ENCODE data around the gene TAS2R8.
A peak's percentile ranks its signal among the peaks of the same experiment; 100 is the strongest.
"Not testable (repeated sequence)": the region's sequence is repeated elsewhere in the genome, so short reads cannot be mapped to it uniquely, and the experiment has no call there.

The TAS2R8 gene

DNA sequence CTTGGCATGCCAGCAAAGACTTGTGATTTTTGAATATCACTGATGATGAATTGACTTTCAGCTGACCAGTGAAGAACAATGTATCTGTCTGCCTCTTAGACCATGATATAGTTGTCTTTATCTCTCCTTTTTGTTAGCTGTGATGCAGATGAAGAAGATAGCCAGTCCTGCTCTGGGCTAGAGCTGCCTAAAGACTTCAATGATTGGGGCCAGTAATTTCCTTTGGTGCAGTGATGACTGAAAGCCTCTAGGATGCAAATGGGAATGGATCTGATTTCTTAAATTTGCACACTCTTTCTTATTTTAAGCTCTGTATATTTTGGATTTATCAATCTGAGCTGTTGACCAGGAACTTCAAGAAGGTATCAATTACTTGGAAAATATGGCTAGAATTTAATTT is 3.0 kb upstream of the TAS2R8 start, which contains the start of gene TAS2R9:
Gene TAS2R9 (minus strand): TSS at position 101 of the 400 bp plus-strand sequence. CDS start 93 bp downstream, at position 8.
- no peak within 1 kb of the TSS for H3K27ac ChIP-seq (ENCODE audit: low read length)
- peaks cover 9% of the 10 kb centered on the region for H3K4me1 ChIP-seq (ENCODE audit: control insufficient read depth, low read depth, low read length)
- H3K4me3 ChIP-seq (ENCODE audit: low read length), result no peak within 1 kb of the TSS
- H3K27me3 ChIP-seq (ENCODE audit: control insufficient read depth, insufficient read depth, low read length), result no peaks in the 10 kb centered on the region
- no peaks in the 10 kb centered on the region for H3K9me3 ChIP-seq (ENCODE audit: control insufficient read depth, low read depth, low read length)
- no peak within 1 kb of the TSS for H3K9ac ChIP-seq (ENCODE audit: low read length)
- no peaks in the 10 kb centered on the region for H3K36me3 ChIP-seq (ENCODE audit: control insufficient read depth, low read depth, low read length)

GRCh38 chr12:10802587-10802986 is 4.5 kb downstream of the TAS2R8 start, which contains the start of gene TAS2R7:
Gene TAS2R7 (minus strand): TSS chr12:10802627. CDS start chr12:10802570, 57 bp downstream.
- H3K36me3 ChIP-seq (ENCODE audit: control insufficient read depth, low read depth, low read length), result no peaks in the 10 kb centered on the region
- H3K9ac ChIP-seq (ENCODE audit: low read length), result no peak within 1 kb of the TSS
- no peak within 1 kb of the TSS for H3K27ac ChIP-seq (ENCODE audit: low read length)
- H3K4me1 ChIP-seq (ENCODE audit: control insufficient read depth, low read depth, low read length), result peaks cover 23% of the 10 kb centered on the region
- peak within 1 kb of the TSS; percentile 6 for H3K4me3 ChIP-seq (ENCODE audit: low read length)
- no peaks in the 10 kb centered on the region for H3K27me3 ChIP-seq (ENCODE audit: control insufficient read depth, insufficient read depth, low read length)
- no peaks in the 10 kb centered on the region for H3K9me3 ChIP-seq (ENCODE audit: control insufficient read depth, low read depth, low read length)

DNA sequence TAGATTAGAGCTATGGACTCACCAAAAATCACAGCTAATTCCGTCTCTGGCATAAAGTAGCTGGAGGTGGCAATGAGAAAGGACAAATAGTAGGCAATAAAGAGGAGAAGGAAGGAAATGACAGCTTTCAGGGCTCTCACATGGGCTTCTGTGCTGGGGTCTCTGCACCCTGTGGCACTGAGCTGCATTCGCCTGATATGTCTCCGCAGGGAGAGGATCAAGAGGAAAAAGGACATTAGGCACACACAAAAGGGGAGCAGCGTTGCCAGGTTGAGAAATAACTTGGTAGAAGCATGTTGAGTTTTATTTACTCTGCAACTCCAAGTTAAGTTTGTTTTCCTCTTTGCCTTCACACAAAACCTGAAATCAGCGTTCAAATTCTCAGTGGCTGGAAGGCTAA is 5.3 kb downstream of the TAS2R8 start:
- Histone ChIP-seq H3K4me1 (ENCODE audit: control insufficient read depth, low read depth, low read length) (peaks cover 23% of the 10 kb centered on the region), H3K36me3 (ENCODE audit: control insufficient read depth, low read depth, low read length) (no peaks in the 10 kb centered on the region), H3K9ac (ENCODE audit: low read length) (no peak overlapping the region), H3K9me3 (ENCODE audit: control insufficient read depth, low read depth, low read length) (no peaks in the 10 kb centered on the region), H3K27ac (ENCODE audit: low read length) (no peak overlapping the region), H3K4me3 (ENCODE audit: low read length) (no peak overlapping the region), H3K27me3 (ENCODE audit: control insufficient read depth, insufficient read depth, low read length) (no peaks in the 10 kb centered on the region)

DNA sequence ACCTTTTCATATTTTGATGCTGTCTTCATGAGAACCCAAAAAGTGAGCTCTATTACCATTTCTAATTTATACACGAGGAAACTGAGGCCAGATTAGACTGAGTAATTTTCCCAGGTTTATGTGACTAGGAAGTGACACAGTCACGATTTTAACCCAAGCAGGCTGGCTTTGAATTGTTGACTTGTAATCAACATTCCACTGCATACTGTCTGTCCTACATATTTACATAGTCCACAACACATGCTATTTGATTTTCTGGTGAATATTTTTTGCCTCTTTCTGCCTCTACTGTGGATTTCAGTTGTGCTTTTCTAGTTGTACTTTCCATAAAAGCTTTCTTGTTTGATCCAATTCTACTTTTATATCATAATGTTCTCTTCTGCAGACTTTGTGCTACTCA is 12.9 kb downstream of the TAS2R8 start:
- Histone ChIP-seq H3K27ac (ENCODE audit: low read length) (no peak overlapping the region), H3K36me3 (ENCODE audit: control insufficient read depth, low read depth, low read length) (no peaks in the 10 kb centered on the region), H3K9ac (ENCODE audit: low read length) (no peak overlapping the region), H3K4me1 (ENCODE audit: control insufficient read depth, low read depth, low read length) (no peaks in the 10 kb centered on the region), H3K27me3 (ENCODE audit: control insufficient read depth, insufficient read depth, low read length) (no peaks in the 10 kb centered on the region), H3K4me3 (ENCODE audit: low read length) (no peak overlapping the region), H3K9me3 (ENCODE audit: control insufficient read depth, low read depth, low read length) (no peaks in the 10 kb centered on the region)

DNA sequence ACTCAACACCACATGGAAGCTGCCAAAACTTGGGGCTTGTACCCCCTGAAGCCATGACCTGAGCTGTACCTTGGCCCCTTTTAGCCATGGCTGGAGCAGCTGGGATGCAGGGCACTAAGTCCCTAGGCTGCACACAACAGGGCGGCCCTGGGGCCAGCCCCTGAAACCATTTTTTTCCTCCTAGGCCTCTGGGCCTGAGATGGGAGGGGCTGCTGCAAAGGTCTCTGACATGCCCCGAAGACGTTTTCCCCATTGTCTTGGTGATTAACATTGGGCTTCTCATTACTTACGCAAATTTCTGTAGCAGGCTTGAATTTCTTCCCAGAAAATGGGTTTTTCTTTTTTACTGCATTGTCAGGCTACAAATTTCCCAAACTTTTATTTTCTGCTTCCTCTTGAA is 15.3 kb downstream of the TAS2R8 start:
- H3K4me1 ChIP-seq (ENCODE audit: control insufficient read depth, low read depth, low read length); H3K27ac ChIP-seq (ENCODE audit: low read length); H3K4me3 ChIP-seq (ENCODE audit: low read length); H3K36me3 ChIP-seq (ENCODE audit: control insufficient read depth, low read depth, low read length); H3K9ac ChIP-seq (ENCODE audit: low read length); H3K27me3 ChIP-seq (ENCODE audit: control insufficient read depth, insufficient read depth, low read length); H3K9me3 ChIP-seq (ENCODE audit: control insufficient read depth, low read depth, low read length): not testable (repeated sequence)

GRCh38 chr12:10783252-10783651 is 23.8 kb downstream of the TAS2R8 start:
- no peaks in the 10 kb centered on the region for H3K36me3 ChIP-seq (ENCODE audit: control insufficient read depth, low read depth, low read length)
- no peaks in the 10 kb centered on the region for H3K4me1 ChIP-seq (ENCODE audit: control insufficient read depth, low read depth, low read length)
- no peaks in the 10 kb centered on the region for H3K27me3 ChIP-seq (ENCODE audit: control insufficient read depth, insufficient read depth, low read length)
- H3K27ac ChIP-seq (ENCODE audit: low read length), result no peak overlapping the region
- H3K4me3 ChIP-seq (ENCODE audit: low read length), result no peak overlapping the region
- no peak overlapping the region for H3K9ac ChIP-seq (ENCODE audit: low read length)
- H3K9me3 ChIP-seq (ENCODE audit: control insufficient read depth, low read depth, low read length), result no peaks in the 10 kb centered on the region

GRCh38 chr12:10779103-10779502 is 28.0 kb downstream of the TAS2R8 start:
- H3K4me3 ChIP-seq (ENCODE audit: low read length), result no peak overlapping the region
- H3K27ac ChIP-seq (ENCODE audit: low read length), result no peak overlapping the region
- H3K9me3 ChIP-seq (ENCODE audit: control insufficient read depth, low read depth, low read length), result no peaks in the 10 kb centered on the region
- H3K27me3 ChIP-seq (ENCODE audit: control insufficient read depth, insufficient read depth, low read length), result no peaks in the 10 kb centered on the region
- no peak overlapping the region for H3K9ac ChIP-seq (ENCODE audit: low read length)
- no peaks in the 10 kb centered on the region for H3K4me1 ChIP-seq (ENCODE audit: control insufficient read depth, low read depth, low read length)
- no peaks in the 10 kb centered on the region for H3K36me3 ChIP-seq (ENCODE audit: control insufficient read depth, low read depth, low read length)

DNA sequence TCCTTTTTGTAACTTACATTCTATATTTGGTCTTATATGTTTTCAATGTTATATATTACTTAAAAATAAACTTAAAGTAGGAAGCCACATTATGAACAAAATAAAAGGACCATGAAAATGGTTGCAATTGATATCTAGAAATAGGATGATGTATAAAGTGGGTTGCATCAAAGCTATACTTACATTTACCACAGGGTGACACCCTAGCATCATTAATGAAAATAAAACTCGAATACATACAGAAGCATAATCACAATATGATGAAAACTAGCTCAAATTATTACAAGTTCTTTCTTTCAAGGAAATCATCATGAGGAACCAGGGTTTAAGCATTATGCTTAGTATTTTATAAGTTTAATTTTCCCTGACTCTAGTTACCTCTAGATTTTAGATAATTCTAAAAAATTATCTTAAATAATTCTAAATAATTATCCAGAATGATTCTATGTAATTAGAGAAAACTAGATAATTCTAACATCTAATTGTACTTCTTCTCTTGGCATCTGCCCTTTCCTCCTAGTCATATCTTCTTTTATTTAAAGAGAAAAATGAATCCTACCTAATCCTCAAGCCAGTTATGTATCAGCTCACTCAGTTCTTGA is 35.9 kb downstream of the TAS2R8 start:
- no peaks in the 10 kb centered on the region for H3K27me3 ChIP-seq (ENCODE audit: control insufficient read depth, insufficient read depth, low read length)
- no peaks in the 10 kb centered on the region for H3K9me3 ChIP-seq (ENCODE audit: control insufficient read depth, low read depth, low read length)
- no peaks in the 10 kb centered on the region for H3K36me3 ChIP-seq (ENCODE audit: control insufficient read depth, low read depth, low read length)
- no peaks in the 10 kb centered on the region for H3K4me1 ChIP-seq (ENCODE audit: control insufficient read depth, low read depth, low read length)
- no peak overlapping the region for H3K9ac ChIP-seq (ENCODE audit: low read length)
- no peak overlapping the region for H3K27ac ChIP-seq (ENCODE audit: low read length)
- no peak overlapping the region for H3K4me3 ChIP-seq (ENCODE audit: low read length)

- H3K27ac ChIP-seq (ENCODE audit: low read length), result no peak overlapping the region
- H3K27me3 ChIP-seq (ENCODE audit: control insufficient read depth, insufficient read depth, low read length), result no peaks in the 10 kb centered on the region
- H3K9me3 ChIP-seq (ENCODE audit: control insufficient read depth, low read depth, low read length), result peaks cover 13% of the 10 kb centered on the region
- H3K9ac ChIP-seq (ENCODE audit: low read length), result no peak overlapping the region
- no peaks in the 10 kb centered on the region for H3K4me1 ChIP-seq (ENCODE audit: control insufficient read depth, low read depth, low read length)
- H3K36me3 ChIP-seq (ENCODE audit: control insufficient read depth, low read depth, low read length), result no peaks in the 10 kb centered on the region
- no peak overlapping the region for H3K4me3 ChIP-seq (ENCODE audit: low read length)
Observed at GRCh38 chr12:10759657-10760056, 47.4 kb downstream of the TAS2R8 start.

DNA sequence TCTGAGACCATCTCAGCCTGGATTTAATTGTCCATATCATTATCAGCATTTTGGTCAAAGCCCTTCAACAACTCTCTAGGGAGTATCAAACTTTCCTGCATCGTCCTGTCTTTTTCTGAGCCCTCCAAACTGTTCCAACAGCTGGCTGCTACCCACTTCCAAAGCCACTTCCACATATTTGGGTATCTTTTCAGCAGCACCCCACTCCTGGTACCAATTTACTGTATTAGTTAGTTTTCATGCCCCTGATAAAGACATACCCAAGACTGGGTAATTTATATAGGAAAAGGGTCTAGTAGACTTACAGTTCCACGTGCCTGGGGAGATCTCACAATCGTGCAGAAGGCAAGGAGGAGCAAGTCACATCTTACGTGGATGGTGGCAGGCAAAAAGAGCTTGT is 50.9 kb downstream of the TAS2R8 start:
- no peaks in the 10 kb centered on the region for H3K4me1 ChIP-seq (ENCODE audit: control insufficient read depth, low read depth, low read length)
- no peak overlapping the region for H3K9ac ChIP-seq (ENCODE audit: low read length)
- no peaks in the 10 kb centered on the region for H3K36me3 ChIP-seq (ENCODE audit: control insufficient read depth, low read depth, low read length)

More for the DNA sequence above, 50.9 kb downstream of the TAS2R8 start:
- Histone ChIP-seq H3K9me3 (ENCODE audit: control insufficient read depth, low read depth, low read length) (peaks cover 13% of the 10 kb centered on the region), H3K27me3 (ENCODE audit: control insufficient read depth, insufficient read depth, low read length) (no peaks in the 10 kb centered on the region), H3K27ac (ENCODE audit: low read length) (no peak overlapping the region), H3K4me3 (ENCODE audit: low read length) (no peak overlapping the region)

Data from iPS-18a (cell line).